GM21576 (cell line): Measurements from ENCODE around the gene MEGF9.
A peak's percentile ranks its signal among the peaks of the same experiment; 100 is the strongest.
"Not testable (repeated sequence)": the region's sequence is repeated elsewhere in the genome, so short reads cannot be mapped to it uniquely, and the experiment has no call there.

Experiments
- ATAC-seq: cut with Tn5 transposase; IDR thresholded peaks from one replicate; pipeline ENCODE4 v1.9.1; 2021; ENCODE audit warnings: mild to moderate bottlenecking, moderate library complexity; ENCODE audit not compliant: unreplicated experiment

MEGF9 gene

DNA sequence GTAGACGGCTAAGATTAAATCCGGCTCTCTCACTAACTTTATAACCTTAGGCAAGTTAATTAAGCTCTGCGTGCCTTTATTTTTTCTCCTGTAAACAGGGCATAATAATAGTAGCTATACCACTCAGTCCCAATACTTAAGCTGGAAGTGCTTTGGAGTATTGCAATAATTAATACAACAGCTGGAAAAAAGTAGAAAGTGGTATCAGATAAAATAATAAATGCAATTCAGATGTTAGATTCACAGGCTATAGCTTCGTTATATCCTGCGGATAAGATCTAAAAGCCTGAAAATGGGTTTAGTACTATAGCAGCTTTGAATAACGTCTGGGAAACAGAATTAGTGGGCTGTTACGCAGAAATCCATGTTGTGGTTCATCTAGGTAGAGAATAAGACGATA is 51.8 kb downstream of the MEGF9 start:
- ATAC-seq: no peak

- ATAC-seq: no peak
These were observed 54.6 kb downstream of the MEGF9 start for GRCh38 chr9:120659676-120660075.

DNA sequence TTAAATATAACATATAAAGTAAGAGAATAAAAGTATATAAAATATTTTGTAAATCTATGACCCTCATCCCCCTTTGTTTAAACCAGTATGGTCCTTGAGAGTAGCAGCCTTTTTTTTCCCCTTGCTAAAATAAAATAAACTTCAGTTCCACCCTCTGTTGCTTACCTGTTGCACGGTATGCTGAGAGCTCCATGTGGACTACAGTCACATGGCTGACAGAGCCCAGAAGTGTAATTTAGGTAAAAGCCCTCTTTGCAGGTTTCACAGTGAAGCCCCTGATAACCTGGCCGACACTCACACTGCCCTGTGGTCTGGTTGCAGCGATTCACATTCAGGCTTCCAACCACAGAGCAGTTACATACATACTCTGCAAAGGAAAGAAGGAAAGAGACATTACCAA is 55.1 kb downstream of the MEGF9 start:
- no peak for ATAC-seq

- peak; percentile 58 for ATAC-seq
These were observed 59.2 kb downstream of the MEGF9 start for GRCh38 chr9:120655005-120655622.

DNA sequence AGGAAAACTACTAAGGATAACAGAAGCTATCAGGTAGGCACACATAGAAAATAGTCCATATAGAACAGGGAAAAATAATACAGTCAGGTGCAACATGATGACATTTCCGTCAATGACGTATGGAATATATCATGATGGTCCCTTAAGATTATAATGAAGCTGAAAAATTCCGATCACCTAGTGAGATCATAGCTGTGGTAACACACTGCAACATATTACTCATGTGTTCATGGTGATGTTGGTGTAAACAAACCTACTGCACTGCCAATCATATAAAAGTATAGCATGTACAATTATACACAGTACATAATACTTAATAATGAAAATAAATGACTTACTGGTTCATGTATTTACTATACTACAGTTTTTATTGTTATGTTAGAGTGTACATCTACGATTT is 60.0 kb downstream of the MEGF9 start:
- ATAC-seq: no peak

DNA sequence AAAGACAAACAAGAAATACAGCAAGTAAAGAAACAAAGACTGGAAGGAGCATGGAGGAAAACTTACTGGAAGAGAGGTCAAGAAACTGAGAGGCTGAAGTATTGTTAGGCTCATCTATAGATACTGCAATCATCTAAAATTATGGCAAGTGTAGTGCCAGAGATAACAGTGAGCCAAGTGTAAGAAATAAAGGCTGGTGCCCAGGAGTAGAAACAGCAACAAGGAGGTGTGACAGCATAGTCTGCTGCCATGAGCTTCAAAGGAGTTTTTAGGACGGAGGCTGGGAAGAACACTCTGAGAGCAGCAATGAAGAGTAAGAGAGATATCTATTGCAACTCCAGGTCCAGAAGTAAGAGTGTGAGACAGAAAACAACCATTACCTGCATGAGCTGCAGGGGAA is 60.5 kb downstream of the MEGF9 start:
- no peak for ATAC-seq

GRCh38 chr9:120652934-120653333 is 61.3 kb downstream of the MEGF9 start:
- ATAC-seq: no peak

DNA sequence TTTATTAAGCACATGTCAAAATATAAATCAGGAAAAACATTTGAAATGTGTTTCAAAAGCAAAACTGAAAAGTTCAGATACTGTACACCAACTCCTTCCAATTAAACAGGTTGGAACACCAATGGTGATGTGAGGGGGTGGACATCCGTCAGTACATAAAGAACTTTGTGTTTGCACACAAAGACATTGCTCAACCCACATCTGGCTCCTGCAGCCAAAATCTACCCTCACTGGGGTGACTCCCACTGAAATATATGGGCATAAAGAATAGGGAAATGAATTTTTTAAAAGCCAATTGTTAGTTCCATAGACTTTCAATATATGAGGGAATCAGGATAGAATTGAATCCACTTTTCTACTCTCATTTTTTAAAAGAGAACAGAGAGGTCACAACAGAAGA is 63.9 kb downstream of the MEGF9 start:
- ATAC-seq: no peak

DNA sequence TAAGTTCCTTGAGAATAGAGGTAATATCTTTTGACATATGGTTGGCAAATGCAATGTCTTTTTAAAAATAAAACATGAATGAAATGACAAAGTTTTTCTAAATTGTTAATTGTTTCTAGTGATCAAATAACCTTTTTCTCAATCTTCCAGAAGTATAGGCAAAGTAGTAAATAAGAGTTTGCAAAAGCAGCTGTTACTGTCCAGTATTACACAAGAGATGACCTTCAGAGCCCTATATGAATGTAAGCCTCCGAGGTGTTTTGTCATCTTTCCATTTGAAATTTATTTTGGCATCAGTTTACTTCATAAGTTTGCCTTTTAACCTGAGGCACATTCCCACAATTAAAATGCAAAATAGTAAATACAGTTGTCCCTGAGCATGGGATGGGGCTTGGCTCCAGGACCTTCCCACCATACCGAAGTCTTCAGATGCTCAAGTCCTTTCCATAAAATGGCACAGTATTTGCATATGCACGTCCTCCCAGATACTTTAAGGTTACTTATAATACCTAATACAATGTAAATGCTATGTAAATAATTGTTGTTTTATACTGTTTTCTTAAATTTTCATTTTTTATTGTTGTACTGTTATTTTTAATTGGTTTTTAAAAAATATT is 65.6 kb downstream of the MEGF9 start:
- ATAC-seq: no peak

GRCh38 chr9:120646948-120647347 is 67.3 kb downstream of the MEGF9 start:
- no peak for ATAC-seq

GRCh38 chr9:120645760-120646159 is 68.5 kb downstream of the MEGF9 start:
- no peak for ATAC-seq

- ATAC-seq: no peak
These were observed 71.2 kb downstream of the MEGF9 start for GRCh38 chr9:120643061-120643460.

DNA sequence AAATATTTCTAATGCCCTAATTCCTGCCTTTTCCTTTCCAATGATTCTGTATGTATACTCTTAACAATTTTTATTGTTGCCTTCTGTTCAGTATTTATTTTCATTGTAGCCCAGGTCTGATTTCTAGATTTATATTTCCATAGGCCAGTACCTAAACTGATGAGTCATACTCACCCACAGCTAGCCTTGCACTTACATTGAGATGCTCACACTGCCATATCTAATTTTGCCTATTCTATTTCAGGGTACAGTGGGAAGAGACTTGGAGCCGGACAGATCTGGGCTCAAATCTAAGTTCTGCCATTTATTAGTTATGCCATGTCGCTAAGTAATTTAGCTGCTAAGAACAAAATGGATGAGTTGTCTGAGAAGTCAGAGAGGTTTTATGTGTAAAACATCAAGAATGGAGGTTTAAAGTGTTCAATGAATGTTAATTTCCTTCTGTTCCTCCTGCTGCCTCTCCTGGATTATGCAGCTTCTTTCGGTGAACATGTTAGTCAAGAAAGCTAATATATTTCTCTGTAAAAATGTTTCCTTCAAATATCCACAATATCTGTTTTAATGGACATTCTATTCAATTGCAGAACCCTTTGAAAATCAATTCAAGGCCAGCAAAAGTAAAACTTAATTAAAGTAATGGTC is 72.0 kb downstream of the MEGF9 start:
- no peak for ATAC-seq

GRCh38 chr9:120640874-120641273 is 73.4 kb downstream of the MEGF9 start:
- ATAC-seq: not testable (repeated sequence)

- no peak for ATAC-seq
These were observed 73.9 kb downstream of the MEGF9 start for GRCh38 chr9:120640380-120640779.

DNA sequence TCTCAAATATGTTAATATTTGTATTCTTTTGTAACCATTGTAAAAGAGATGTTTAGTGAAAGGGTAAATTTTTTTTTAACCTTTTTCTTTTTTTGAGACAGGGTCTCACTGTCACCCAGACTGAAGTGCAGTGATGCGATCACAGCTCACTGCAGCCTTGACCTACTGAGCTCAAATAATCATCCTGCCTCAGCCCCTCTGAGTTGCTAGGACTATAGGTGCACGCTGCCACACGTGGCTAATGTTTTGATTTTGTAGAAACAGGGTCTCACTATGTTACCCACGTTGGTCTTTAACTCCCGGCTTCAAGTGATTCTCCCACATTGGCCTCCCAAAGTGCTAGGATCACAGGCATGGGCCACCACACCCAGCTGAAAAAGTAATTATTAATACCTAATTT is 76.4 kb downstream of the MEGF9 start:
- no peak for ATAC-seq

- ATAC-seq: no peak
These were observed 77.9 kb downstream of the MEGF9 start for GRCh38 chr9:120636194-120636957.

GRCh38 chr9:120635011-120635410 is 79.3 kb downstream of the MEGF9 start:
- no peak for ATAC-seq

DNA sequence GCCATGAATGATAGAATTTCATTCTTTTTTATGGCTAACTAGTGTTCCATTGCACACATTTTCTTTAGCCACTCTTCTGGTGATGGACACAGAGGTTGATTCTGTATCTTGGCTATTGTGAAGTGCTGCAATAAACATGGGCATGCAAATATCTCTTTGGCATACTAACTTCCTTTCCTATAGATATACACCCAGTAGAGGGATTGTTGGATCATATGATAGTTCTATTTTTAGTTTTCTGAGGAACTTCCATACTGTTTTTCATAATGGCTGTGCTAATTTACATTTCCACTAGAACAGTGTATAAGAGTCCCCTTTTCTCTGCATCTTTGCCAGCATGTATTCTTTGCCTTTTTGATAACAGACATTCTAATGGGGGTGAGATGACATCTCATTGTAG is 83.9 kb downstream of the MEGF9 start:
- ATAC-seq: no peak

DNA sequence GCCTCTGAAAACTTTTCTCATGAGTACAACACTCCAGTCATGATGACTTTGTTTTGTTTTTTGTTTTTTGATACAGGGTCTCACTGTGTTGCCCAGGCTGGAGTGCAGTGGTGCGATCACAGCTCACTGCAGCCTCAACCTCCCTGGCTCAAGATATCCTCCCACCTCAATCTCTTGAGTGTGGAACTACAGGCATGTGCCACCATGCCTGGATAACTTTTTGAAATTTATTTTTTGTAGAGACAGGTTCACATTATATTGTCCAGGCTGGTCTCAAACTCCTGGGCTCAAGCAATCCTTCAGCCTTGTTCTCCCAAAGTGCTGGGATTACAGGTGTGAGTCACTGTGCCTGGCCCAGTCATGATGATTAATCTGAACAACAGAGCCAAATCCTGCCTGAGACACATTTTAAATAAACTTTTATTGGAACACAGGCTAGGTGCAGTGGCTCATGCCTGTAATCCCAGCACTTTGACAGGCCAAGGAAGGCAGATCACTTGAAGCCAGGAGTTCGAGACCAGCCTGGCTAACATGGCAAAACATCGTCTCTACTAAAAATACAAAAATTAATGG is 85.3 kb downstream of the MEGF9 start:
- not testable (repeated sequence) for ATAC-seq

- no peak for ATAC-seq
These were observed 85.9 kb downstream of the MEGF9 start for GRCh38 chr9:120628207-120628924.
